A673 (cell line): ENCODE data around the gene GLI2. TPM values are rescaled to one million over a fixed set of nuclear protein-coding genes. Genes with fewer than 3 reads are reported as not detected.

ENCODE experiments used
- BruUV-seq: library from RNA; stranded (reverse); fragments of 400-500 nt; replicated peaks from 2 replicates; lab custom pipeline; 2021; lab: Mats Ljungman, UMichigan
- CTCF ChIA-PET: fragments of 300-600 bp; sonication (Branson Sonifier 250); formaldehyde crosslinking; loops from one replicate; lab custom pipeline; 2022; ENCODE audit warnings: antibody characterized with exemption; lab: Charles Lee
- POLR2A ChIA-PET: fragments of 300-600 bp; sonication (Branson Sonifier 250); formaldehyde crosslinking; loops from one replicate; lab custom pipeline; 2022; ENCODE audit warnings: antibody characterized with exemption; ENCODE audit not compliant: low non-redundant PET; lab: Charles Lee
- DNase-seq: peaks from one replicate; pipeline ENCODE4 v3.0.0-alpha.2; 2015; ENCODE audit warnings: low spot score
- H3K27ac ChIP-seq: fragments of 200-600 bp; sonication (generic); 2 replicates; pipeline ENCODE4 v1.5.1; 2016; ENCODE audit warnings: mixed run types, low read depth, mild to moderate bottlenecking, mixed read lengths, antibody characterized with exemption, low read length; ENCODE audit not compliant: poor library complexity, severe bottlenecking
- H3K27me3 ChIP-seq: fragments of 200-600 bp; sonication (generic); replicated peaks from 2 replicates; pipeline ENCODE4 v1.6.1; 2017; ENCODE audit warnings: mixed run types, low read depth, mild to moderate bottlenecking, mixed read lengths, antibody characterized with exemption, low read length; ENCODE audit not compliant: insufficient read depth, poor library complexity
- H3K36me3 ChIP-seq: fragments of 200-600 bp; sonication (generic); 2 replicates; pipeline ENCODE4 v1.6.1; 2016; ENCODE audit warnings: mixed run types, mild to moderate bottlenecking, mixed read lengths, antibody characterized with exemption, low read length; ENCODE audit not compliant: insufficient read depth, poor library complexity, severe bottlenecking
- H3K4me1 ChIP-seq: fragments of 200-600 bp; sonication (generic); 2 replicates; pipeline ENCODE4 v1.6.1; 2017; ENCODE audit warnings: mixed run types, mild to moderate bottlenecking, mixed read lengths, antibody characterized with exemption, low read length; ENCODE audit not compliant: insufficient read depth, poor library complexity, severe bottlenecking
- H3K4me3 ChIP-seq: fragments of 200-600 bp; sonication (generic); 2 replicates; pipeline ENCODE4 v1.5.1; 2016; ENCODE audit warnings: low read depth, mixed run types, mild to moderate bottlenecking, mixed read lengths, low read length; ENCODE audit not compliant: poor library complexity, severe bottlenecking
- H3K9me3 ChIP-seq: fragments of 200-600 bp; sonication (generic); 2 replicates; pipeline ENCODE4 v1.6.1; 2016; ENCODE audit warnings: mixed run types, low read depth, mild to moderate bottlenecking, mixed read lengths, antibody characterized with exemption, low read length; ENCODE audit not compliant: poor library complexity, severe bottlenecking
- EZH2 ChIP-seq: fragments of 200-600 bp; sonication (generic); IDR thresholded peaks from 2 replicates; pipeline ENCODE4 v1.6.1; 2017; ENCODE audit warnings: borderline replicate concordance, low read depth, mild to moderate bottlenecking, mixed read lengths, antibody characterized with exemption, low read length; ENCODE audit not compliant: poor library complexity, severe bottlenecking
- intact Hi-C: fragments of 100-400 bp; cut with micrococcal nuclease; formaldehyde crosslinking; loops from one replicate; pipeline ENCODE4 v1.10.0; 2022; ENCODE audit not compliant: unreplicated experiment
- total RNA-seq: library from RNA; stranded (reverse); gene quantifications from 2 replicates; pipeline ENCODE4 v1.2.3, GENCODE V29; 2021
- TF ChIP-seq, protein P1 (sequence below): fragments of 300-800, 200-600 bp; sonication (generic); conservative IDR thresholded peaks from 2 replicates; pipeline ENCODE4 v1.5.1; 2017; ENCODE audit warnings: low read depth, mild to moderate bottlenecking, antibody characterized with exemption, low read length, moderate library complexity, mixed read lengths

The GLI2 gene
- total RNA-seq, 1 experiment from 2014 or later = 8.1 TPM

- POLR2A ChIA-PET = interaction anchor here (0.5 kb wide), 1 partner anchor 951 kb away, joined by 3 read pairs; no protein-coding TSS in a partner anchor
- H3K36me3 ChIP-seq = no peaks in the 10 kb centered on the region
- CTCF ChIA-PET = interaction anchor here (0.6 kb wide), 1 partner anchor 67 kb away, joined by 3 read pairs; no protein-coding TSS in a partner anchor
- no peaks in the 10 kb centered on the region for H3K27me3 ChIP-seq
- peak overlapping the region; percentile 28 for H3K4me3 ChIP-seq
- no peaks in the 10 kb centered on the region for H3K9me3 ChIP-seq
- no peak overlapping the region for H3K27ac ChIP-seq
- TF ChIP-seq, protein P1, sequence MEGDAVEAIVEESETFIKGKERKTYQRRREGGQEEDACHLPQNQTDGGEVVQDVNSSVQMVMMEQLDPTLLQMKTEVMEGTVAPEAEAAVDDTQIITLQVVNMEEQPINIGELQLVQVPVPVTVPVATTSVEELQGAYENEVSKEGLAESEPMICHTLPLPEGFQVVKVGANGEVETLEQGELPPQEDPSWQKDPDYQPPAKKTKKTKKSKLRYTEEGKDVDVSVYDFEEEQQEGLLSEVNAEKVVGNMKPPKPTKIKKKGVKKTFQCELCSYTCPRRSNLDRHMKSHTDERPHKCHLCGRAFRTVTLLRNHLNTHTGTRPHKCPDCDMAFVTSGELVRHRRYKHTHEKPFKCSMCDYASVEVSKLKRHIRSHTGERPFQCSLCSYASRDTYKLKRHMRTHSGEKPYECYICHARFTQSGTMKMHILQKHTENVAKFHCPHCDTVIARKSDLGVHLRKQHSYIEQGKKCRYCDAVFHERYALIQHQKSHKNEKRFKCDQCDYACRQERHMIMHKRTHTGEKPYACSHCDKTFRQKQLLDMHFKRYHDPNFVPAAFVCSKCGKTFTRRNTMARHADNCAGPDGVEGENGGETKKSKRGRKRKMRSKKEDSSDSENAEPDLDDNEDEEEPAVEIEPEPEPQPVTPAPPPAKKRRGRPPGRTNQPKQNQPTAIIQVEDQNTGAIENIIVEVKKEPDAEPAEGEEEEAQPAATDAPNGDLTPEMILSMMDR = no peak
- TF ChIP-seq EZH2 = no peak
- intact Hi-C loops = no loop called here
- BruUV-seq = no TSS peak
- peaks cover 45% of the 10 kb centered on the region for H3K4me1 ChIP-seq
- DNase-seq = no peak
These were observed 6.2 kb downstream of the GLI2 start for GRCh38 chr2:120741571-120742561.

- BruUV-seq = no TSS peak
- Histone ChIP-seq H3K9me3 (no peaks in the 10 kb centered on the region), H3K36me3 (no peaks in the 10 kb centered on the region), H3K4me3 (no peak overlapping the region), H3K4me1 (peaks cover 34% of the 10 kb centered on the region), H3K27ac (no peak overlapping the region), H3K27me3 (no peaks in the 10 kb centered on the region)
- ChIA-PET POLR2A (no interaction called here), CTCF (no interaction called here)
- no peak for DNase-seq
- intact Hi-C loops = no loop called here
- TF ChIP-seq, protein P1 = no peak
- no peak for TF ChIP-seq EZH2
These were observed 8.0 kb downstream of the GLI2 start for GRCh38 chr2:120743657-120744056.

DNA sequence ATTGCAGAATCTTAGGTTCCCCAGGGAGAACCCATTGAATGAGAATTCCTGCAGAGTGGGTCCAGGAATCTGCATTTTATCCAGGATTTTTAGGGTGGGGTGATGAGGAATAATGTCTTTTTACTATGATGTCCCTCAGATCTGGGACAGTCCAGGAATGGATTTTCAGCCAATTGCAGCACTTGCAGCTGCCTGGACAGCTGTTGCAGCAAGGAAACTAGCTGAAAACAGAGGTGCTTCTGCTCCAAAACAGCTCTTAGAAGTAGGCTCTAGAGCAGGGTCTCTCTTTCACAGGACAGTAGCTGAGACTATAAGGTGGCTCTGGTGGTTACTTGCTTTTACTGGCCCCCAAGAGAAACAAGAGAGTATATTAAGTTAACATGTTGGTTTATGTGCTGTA, 9.1 kb downstream of the GLI2 start:
- no TSS peak for BruUV-seq
- no peak overlapping the region for H3K4me3 ChIP-seq
- H3K27ac ChIP-seq = no peak overlapping the region
- CTCF ChIA-PET = interaction anchor here (1.4 kb wide), 1 partner anchor 9 kb away, joined by 3 read pairs; no protein-coding TSS in a partner anchor
- H3K4me1 ChIP-seq = peaks cover 29% of the 10 kb centered on the region
- no peak for TF ChIP-seq EZH2
- TF ChIP-seq, protein P1 = no peak
- intact Hi-C loops = no loop called here
- H3K9me3 ChIP-seq = no peaks in the 10 kb centered on the region
- DNase-seq = no peak
- no peaks in the 10 kb centered on the region for H3K27me3 ChIP-seq
- POLR2A ChIA-PET = no interaction called here
- H3K36me3 ChIP-seq = no peaks in the 10 kb centered on the region
